Prostate gland (tissue), 2 donors: ENCODE measurements around the gene WDR1.

Source experiments
- CTCF ChIP-seq, 4 experiments: fragments of 200-600 bp in 2 of 4; fragments of 450-650 bp in 2 of 4; sonication (generic) in 2 of 4; IDR thresholded peaks; 1 replicate in 3 of 4; 2 replicates in 1 of 4; pipeline ENCODE4 v1.5.1; 2016 to 2019; ENCODE audit warnings: antibody characterized with exemption in 4 of 4, mild to moderate bottlenecking in 2 of 4, moderate library complexity in 2 of 4
- POLR2A ChIP-seq: fragments of 450-650 bp; IDR thresholded peaks from one replicate; pipeline ENCODE4 v1.6.1; 2016; ENCODE audit warnings: antibody characterized with exemption, mild to moderate bottlenecking

- TF ChIP-seq CTCF (IDR thresholded peaks at IDR 0.05): no peak
- no peak for TF ChIP-seq POLR2A
Observed at GRCh38 chr4:10081218-10081606, 35.4 kb downstream of the WDR1 start.
